HFF-Myc (cell line): Measurements from ENCODE around the gene SEMA6B.

ENCODE experiments used
- DNase-seq: peaks from one replicate; pipeline ENCODE4 v3.0.0-alpha.2; 2011; ENCODE audit warnings: low read depth; ENCODE audit errors: extremely low read depth
- H3K4me3 ChIP-seq: replicated peaks from 2 replicates; pipeline ENCODE4 v1.5.1; 2011; ENCODE audit warnings: low read depth, mild to moderate bottlenecking, control low read depth, low read length
- TF ChIP-seq, protein P1 (sequence below): IDR thresholded peaks from 2 replicates; pipeline ENCODE4 v1.5.1; 2012; ENCODE audit warnings: mild to moderate bottlenecking, low read depth, low read length, control low read depth; ENCODE audit errors: missing control alignments

The SEMA6B gene

DNA sequence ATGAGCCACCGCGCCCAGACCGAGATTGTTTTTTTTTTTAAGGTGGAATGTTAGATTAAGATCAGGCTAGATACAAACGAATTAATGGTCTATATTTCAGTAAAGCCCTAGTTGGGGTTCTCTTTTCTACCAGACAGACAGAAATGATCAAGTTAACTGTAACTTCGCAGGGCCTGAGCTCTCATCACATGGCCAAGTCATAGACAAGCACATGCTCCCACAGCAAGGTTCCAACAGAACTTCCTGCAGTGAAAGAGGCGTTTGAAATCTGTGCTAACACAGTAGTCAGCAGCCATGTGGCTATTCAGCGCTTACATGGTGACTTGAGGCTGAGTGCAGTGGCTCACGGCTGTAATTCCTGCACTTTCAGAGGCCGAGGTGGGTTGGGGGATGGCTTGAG, 34.7 kb upstream of the SEMA6B start:
- TF ChIP-seq, protein P1, sequence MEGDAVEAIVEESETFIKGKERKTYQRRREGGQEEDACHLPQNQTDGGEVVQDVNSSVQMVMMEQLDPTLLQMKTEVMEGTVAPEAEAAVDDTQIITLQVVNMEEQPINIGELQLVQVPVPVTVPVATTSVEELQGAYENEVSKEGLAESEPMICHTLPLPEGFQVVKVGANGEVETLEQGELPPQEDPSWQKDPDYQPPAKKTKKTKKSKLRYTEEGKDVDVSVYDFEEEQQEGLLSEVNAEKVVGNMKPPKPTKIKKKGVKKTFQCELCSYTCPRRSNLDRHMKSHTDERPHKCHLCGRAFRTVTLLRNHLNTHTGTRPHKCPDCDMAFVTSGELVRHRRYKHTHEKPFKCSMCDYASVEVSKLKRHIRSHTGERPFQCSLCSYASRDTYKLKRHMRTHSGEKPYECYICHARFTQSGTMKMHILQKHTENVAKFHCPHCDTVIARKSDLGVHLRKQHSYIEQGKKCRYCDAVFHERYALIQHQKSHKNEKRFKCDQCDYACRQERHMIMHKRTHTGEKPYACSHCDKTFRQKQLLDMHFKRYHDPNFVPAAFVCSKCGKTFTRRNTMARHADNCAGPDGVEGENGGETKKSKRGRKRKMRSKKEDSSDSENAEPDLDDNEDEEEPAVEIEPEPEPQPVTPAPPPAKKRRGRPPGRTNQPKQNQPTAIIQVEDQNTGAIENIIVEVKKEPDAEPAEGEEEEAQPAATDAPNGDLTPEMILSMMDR: no peak
- no peak overlapping the region for H3K4me3 ChIP-seq
- no peak for DNase-seq

DNA sequence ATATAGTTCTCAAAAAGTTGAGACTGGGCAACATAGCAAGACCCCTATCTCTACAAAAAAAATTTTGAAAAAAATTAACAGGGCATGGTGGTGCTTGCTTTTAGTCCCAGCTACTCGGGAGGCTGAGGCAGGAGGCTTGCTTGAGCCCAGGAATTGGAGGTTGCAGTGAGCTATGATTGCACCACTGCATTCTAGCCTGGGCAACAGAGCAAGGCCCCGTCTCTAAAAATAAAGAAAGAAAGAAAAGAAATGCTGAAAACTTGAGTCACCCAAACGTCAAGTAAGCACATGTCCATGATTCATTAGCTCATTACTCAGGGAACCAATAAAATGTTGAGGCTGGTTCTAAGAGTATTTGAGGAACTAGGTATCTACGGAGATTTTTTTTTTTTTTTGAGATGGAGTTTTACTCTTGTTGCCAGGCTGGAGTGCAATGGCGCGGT, 33.9 kb upstream of the SEMA6B start:
- H3K4me3 ChIP-seq: no peak overlapping the region

DNA sequence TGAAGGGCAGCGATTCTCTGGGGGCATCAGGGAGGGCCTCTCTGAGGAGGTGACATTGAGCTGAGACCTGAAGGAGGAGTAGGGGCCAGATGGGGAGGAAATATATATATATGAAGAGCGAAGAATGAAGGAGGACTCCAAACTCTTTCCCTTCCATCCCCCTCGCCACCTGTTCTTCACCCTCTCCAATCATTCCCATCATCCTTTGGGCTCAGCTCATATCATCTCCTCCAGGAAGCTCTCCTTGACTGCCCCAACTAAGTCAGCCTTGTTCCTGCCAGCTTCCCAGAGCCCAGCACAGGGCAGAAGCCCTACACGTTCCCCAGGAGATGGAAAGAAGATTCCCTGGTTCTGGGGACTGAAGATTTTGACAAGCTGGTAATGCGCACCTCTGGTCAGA, 33.0 kb upstream of the SEMA6B start:
- H3K4me3 ChIP-seq: no peak overlapping the region
- TF ChIP-seq, protein P1: no peak

More for the DNA sequence above, 33.9 kb upstream of the SEMA6B start:
- DNase-seq: no peak
- TF ChIP-seq, protein P1: no peak

DNA sequence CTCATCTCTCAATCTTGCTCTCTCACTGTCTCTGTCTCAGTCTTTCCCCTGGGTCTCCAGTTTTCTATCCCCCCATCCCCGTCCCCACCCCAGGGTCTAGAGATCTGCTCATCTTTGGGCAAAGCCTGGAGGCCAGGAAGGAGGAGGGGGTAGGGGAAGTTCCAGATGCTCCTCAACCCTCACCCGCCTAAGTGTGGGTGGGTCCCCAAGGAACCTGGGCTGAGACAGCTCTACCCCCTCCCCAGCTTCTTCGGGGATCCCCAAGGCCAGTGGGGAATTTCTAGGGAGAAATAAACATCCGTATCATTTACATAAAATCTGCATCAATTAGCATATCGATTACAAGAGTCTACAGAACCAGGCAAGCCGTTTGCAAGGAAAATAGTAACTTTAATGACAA, 31.8 kb upstream of the SEMA6B start:
- TF ChIP-seq, protein P1: no peak
- H3K4me3 ChIP-seq: no peak overlapping the region
- DNase-seq: no peak

More for the DNA sequence above, 33.0 kb upstream of the SEMA6B start:
- DNase-seq: no peak

DNA sequence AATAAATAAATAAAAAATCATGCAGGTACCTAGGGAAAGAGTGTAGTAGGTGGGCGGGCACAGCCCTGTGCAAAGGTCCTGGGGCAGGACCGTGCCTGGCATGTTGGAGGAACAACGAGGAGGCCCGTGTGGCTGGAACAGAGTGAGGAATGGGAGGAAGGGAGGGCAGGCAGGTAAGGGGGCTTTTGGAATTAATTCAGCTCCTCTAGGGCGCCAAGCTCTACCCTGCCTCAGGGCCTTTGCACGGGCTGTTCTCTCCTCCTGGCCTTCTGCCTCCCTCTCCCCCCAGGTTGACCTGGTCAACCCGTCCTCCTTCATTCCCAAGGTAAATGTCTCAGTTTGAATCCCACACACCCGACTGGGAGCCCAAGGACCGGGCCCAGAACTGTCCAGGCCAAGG, 31.1 kb upstream of the SEMA6B start:
- H3K4me3 ChIP-seq: no peak overlapping the region
- TF ChIP-seq, protein P1: no peak
- DNase-seq: no peak

DNA sequence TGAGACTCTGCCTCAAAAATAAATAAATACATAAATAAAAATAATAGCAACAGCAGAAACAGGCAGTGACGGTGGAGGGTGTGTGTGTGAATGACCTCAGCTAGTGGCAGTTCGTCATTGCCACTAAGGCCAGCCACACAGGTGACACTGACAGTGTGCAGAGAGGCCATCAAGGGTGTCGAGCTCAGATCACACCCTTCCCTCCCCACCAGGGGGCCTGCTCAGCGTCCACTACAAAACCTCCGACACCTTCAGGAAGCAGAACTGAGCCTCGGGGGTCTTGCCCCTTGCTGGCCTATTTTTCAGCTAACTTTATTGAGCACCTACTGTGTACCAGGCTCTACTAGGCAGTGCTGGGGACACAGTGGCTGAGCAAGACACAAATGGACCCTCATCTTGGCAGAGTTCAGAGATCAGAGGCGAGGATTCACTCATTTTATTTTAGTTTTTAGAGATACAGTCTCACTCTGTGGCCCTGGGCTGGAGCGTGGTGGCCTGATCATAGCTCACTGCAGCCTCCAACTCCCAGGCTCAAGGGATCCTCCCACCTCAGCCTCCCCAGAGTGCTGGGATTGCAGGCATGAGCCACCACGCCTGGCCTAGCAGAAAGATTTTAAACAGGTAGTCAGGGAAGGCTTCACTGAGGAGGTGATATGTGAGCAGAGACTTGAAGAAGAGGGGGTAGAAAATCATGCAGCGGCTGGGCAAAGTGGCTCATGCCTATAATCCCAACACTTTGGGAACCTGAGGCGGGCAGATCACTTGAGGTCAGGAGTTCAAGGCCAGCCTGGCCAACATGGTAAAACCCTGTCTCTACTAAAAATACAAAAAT, 30.3 kb upstream of the SEMA6B start:
- TF ChIP-seq, protein P1: peak; percentile 54
- no peak for DNase-seq
- H3K4me3 ChIP-seq: no peak overlapping the region

DNA sequence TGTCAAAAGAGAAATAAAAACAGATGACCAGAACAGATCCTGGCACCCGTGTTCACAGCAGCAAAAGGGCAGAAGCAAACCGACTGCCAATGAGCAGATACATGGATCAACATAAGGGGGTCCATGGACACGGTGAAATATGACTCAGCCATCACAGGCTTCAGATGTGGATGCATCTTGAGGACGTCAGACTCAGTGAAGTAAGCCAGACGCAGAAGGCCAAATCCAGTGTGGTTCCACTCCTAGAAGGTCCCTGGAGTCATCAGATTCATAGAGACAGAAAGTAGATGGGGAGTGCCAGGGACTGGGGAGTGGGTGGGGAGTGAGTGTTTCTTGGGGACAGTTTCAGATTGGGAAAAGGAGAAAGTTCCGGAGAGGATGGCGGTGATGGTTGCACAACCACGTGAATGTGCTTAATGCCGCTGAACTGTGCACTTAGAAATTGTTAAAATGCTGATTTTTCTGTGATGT, 28.8 kb upstream of the SEMA6B start:
- DNase-seq: no peak
- H3K4me3 ChIP-seq: no peak overlapping the region
- TF ChIP-seq, protein P1: no peak
